A204.1 (cell line): Measurements from ENCODE around the gene EPO.

ENCODE experiments used
- FAIRE-seq: peaks from 2 replicates; lab custom pipeline; 2012; peaks lifted over from hg19 to GRCh38; lab: Jason Lieb, UNC

The EPO gene

GRCh38 chr7:100720279-100720670 is at the start of gene EPO:
Gene EPO (plus strand): TSS chr7:100720468. CDS start chr7:100720981, 513 bp downstream.
- FAIRE-seq, result no peak

GRCh38 chr7:100671353-100672327 is 48.6 kb upstream of the EPO start:
- FAIRE-seq, result no peak

- FAIRE-seq, result peak; percentile 99
These were observed 46.8 kb upstream of the EPO start, which contains the start of gene GNB2 for GRCh38 chr7:100673302-100673941. Gene GNB2 (plus strand): TSS chr7:100673740. CDS start chr7:100676266, 2,526 bp downstream.

DNA sequence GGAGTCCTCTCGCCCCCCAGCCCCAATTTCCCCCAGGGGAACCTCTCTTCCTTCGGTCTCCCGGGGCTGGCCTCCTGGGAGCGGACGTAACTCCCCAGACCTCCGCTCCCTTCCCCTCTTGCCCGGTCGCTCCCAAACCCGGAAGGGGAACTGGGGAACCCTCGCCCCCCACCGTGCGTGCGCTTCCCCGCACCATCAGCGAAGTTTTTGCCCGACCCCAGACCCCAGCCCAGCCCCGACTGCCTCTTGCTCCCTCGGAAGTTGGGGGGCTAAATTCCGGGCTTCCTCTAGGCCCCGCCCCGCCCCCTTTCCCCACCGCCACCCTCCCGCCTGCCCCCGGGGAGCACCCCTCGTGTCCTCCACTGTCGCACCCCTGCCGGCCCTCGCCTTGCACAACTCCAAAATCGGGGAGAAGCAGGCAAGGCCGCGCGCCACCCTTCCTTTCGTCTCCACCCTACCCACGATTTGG is 46.3 kb upstream of the EPO start:
- no peak for FAIRE-seq

GRCh38 chr7:100674411-100675104 is 45.7 kb upstream of the EPO start:
- no peak for FAIRE-seq

- FAIRE-seq, result no peak
These were observed 45.2 kb upstream of the EPO start for GRCh38 chr7:100675105-100675451.

- no peak for FAIRE-seq
These were observed 44.5 kb upstream of the EPO start for GRCh38 chr7:100675581-100676350.

GRCh38 chr7:100676501-100677306 is 43.6 kb upstream of the EPO start:
- no peak for FAIRE-seq

DNA sequence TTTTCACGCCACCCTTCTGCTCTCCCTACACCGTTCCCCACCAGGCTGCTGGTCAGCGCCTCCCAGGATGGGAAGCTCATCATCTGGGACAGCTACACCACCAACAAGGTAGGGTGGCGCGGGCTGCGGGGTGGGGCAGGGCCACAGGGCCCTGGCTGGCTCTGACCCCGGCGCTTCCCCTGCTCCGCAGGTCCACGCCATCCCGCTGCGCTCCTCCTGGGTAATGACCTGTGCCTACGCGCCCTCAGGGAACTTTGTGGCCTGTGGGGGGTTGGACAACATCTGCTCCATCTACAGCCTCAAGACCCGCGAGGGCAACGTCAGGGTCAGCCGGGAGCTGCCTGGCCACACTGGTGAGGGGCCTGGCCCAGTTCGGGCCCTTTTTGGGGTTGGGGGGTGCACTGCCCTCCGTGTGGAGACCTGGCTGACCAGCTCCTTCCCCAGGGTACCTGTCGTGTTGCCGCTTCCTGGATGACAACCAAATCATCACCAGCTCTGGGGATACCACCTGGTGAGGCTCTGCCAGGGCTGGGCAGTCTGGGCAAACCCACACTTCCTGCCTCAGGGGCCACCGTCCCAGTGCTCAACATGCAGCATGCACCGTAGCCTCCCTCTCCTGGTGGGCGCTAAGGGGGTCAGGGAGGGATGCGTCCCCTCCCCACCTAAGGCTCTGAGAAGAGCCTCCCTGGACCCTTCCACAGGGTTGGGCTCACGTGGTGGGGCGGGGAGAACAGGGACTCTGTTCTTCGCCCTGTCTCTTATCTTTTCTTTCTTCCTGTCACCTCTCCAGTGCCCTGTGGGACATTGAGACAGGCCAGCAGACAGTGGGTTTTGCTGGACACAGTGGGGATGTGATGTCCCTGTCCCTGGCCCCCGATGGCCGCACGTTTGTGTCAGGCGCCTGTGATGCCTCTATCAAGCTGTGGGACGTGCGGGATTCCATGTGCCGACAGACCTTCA is 42.7 kb upstream of the EPO start:
- FAIRE-seq, result no peak

- FAIRE-seq, result no peak
These were observed 41.8 kb upstream of the EPO start for GRCh38 chr7:100678291-100678984.

- no peak for FAIRE-seq
These were observed 40.9 kb upstream of the EPO start for GRCh38 chr7:100679129-100679926.

DNA sequence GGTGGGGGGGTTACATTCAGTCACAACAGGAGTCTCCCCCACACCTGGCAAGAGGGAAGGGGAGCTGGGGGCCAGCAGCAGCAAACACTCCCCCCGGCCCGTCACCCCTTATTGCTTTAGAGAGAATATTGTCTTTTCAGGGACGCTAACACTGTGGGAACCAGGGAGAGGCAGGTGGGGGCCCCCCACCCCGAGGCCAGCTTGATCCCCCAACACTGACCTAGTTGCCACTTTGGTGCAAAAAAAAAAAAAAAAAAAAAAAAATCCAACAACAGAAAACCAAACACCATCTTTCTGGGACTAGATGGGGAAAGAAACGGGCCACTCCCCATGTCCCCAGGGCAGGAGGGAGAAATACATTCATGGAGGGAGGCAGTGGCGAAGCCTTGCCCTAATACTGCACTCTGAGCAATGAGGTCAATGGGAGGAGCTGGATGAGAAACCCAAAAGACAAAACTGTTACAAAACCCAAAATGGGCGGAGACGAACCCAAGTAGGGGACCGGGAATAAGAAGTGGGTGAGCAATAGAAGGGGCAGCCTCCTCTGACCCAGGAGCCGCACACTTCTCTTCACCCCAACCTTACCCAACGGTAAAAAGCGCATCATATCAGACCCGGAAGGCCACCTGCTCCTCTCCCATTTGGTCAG is 40.2 kb upstream of the EPO start:
- no peak for FAIRE-seq

GRCh38 chr7:100680576-100681271 is 39.5 kb upstream of the EPO start:
- FAIRE-seq, result no peak

DNA sequence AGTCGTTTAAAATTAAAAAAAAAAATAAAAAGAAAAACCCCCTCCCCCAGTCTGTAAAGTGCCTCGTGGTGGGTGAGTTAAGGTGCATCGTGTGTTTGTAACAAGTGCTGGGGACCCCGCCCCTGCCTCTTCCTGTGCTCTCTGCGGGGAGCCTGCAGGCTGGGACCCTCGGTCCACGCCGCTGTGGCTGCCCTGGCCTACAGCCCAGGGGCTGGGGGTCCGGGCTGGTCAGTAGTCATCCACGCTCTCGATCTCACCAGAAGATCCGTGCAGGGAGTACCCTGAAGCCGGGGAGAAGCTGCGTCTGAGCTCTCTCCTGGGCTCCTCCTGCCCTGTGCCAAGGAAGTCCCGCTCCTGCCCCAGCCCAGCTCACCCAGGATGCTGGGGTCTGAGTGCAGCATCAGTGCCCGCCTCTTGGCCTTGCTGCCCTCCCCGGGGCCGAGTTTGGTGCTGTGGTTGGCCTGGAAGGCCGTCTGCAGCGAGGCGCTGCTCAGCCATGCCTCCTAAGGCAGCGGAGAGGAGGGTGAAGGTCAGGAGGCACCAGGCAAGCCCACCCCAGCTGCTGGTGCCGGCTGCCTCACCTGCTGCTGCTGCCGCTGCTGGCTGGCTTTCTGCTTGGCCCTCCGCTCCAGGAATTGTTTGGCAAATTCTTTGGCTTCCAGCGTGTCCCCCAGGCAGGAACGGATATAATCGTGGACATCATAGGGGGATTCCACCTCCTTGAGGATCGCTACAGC is 38.6 kb upstream of the EPO start:
- no peak for FAIRE-seq

DNA sequence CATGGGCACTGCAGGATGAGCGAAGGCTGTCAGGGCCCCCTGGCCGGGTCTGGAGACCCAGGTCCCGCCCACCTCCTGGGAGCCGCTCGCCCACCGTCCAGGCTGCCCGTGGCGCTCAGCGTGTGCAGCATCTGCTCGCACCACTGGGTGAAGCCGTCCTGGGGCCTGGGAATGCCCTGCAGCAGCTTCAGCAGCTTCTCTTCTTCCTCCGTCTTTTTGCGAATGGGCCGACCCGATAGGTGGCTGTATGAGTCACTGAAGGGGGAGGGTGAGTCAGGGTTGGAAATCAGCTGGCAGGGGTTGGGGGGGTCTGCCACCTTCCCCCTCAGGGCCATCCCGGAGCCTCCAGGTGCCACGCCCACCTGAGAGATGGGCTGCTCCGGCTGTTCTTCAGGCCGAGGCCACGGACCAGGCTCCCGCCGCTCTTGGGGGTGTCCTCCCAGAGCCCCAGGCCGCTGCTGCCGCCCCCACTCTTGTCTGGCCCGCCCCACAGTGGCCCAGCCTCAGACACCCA is 38.0 kb upstream of the EPO start:
- no peak for FAIRE-seq

DNA sequence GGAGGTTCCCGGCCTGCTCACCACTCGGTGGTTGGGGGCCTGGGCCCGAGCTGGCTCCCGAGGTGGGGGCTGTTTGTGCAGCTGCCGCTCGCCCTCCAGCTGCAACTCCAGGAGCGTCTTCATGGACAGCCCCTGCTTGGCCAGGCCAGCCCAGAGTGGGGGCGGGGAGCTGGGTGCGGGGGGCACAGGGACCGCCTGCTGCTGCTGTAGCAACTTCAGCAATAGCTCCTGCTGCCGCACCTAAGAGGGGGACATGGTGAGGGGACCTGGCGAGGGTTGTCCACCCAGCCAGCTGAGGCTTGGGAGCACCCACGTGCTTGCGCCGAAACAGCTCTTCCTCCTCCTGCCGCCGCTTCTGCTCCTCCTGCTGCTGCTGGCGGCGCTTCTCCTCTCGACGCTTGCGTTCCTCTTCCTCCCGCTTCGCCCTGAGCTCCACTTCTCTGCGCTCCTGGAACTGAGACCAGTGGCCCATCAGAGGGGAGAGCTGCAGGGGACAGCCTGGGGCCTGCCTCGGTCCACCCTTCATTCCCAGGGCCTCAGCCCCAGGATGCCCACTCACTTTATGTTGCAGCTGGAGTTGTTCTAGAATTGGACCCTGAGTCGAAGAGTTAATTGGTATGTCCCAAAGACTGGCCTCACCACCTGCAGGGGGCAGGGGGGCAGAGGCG is 37.1 kb upstream of the EPO start:
- no peak for FAIRE-seq
